Skeletal muscle tissue (tissue), 4 donors: Measurements from ENCODE around the gene CACHD1. TPM values are rescaled to one million over a fixed set of nuclear protein-coding genes. Genes with fewer than 3 reads are reported as not detected.

Source experiments
- H3K27ac ChIP-seq: one replicate; pipeline ENCODE4 v1.7.0; 2013; ENCODE audit warnings: mild to moderate bottlenecking, low read depth, low read length, inconsistent platforms
- H3K27me3 ChIP-seq, 3 donors: one replicate each; pipeline ENCODE4 v1.7.0; 2013; ENCODE audit warnings: low read length in 3 of 3; ENCODE audit not compliant: control insufficient read depth in 3 of 3, insufficient read depth in 3 of 3
- H3K36me3 ChIP-seq, 3 donors: one replicate each; pipeline ENCODE4 v1.7.0; 2013; ENCODE audit warnings: low read length in 3 of 3; ENCODE audit not compliant: control insufficient read depth in 3 of 3, insufficient read depth in 3 of 3
- H3K4me1 ChIP-seq, 3 donors: one replicate each; pipeline ENCODE4 v1.7.0; 2013; ENCODE audit warnings: low read length in 3 of 3, mild to moderate bottlenecking in 3 of 3; ENCODE audit not compliant: control insufficient read depth in 3 of 3, insufficient read depth in 3 of 3
- H3K4me3 ChIP-seq, 3 donors: one replicate each; pipeline ENCODE4 v1.7.0; 2013; ENCODE audit warnings: low read length in 3 of 3
- H3K9ac ChIP-seq, 3 donors: one replicate each; pipeline ENCODE4 v1.7.0; 2013; ENCODE audit warnings: low read length in 3 of 3, mild to moderate bottlenecking in 3 of 3, moderate library complexity in 2 of 3, low read depth in 1 of 3
- H3K9me3 ChIP-seq, 3 donors: one replicate each; pipeline ENCODE4 v1.7.0; 2013; ENCODE audit warnings: low read length in 3 of 3; ENCODE audit not compliant: control insufficient read depth in 3 of 3
- total RNA-seq: library from RNA; depleted of rRNA; stranded (reverse); fragments of >200 nt; gene quantifications from one replicate; pipeline ENCODE4 v1.2.3, GENCODE V29; 2014
- donor health status: Osteomylitis.

CACHD1 gene
- total RNA-seq, 1 donor from 2014 or later = 12.5 TPM

DNA sequence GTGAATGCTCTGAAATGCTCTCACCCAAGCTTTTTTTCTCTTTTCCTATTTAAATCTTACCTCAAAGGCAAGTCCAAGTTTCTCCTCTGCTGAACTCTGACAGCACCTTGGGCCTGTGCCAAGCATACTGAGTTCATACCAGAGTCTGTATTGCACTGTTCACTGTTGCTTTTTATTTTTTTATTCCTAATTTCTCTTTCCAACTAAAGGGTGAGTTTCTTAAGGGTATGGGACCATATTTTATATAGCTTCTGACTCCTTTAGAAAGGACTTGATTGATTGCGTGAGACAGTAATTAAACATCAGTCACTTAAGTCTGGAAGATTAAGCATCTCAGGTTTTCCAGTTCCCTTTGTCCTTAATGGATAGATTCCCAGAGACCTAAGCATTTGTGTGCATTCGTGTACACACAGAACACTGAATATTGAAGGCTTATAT, 69.9 kb downstream of the CACHD1 start:
- peak overlapping the region in 1 of 3 donors; percentile 53 for H3K4me3 ChIP-seq

GRCh38 chr1:64540265-64540791, 70.4 kb downstream of the CACHD1 start:
- Histone ChIP-seq H3K27me3 (no peaks in the 10 kb centered on the region), H3K27ac (peak overlapping the region; percentile 64), H3K36me3 (no peaks in the 10 kb centered on the region), H3K9ac (no peak overlapping the region), H3K4me3 (peak overlapping the region in 1 of 3 donors; percentile 53), H3K4me1 (peaks cover 0 to 9% (median 0%) of the 10 kb centered on the region in 3 donors), H3K9me3 (no peaks in the 10 kb centered on the region)

More for the DNA sequence above, 69.9 kb downstream of the CACHD1 start:
- no peaks in the 10 kb centered on the region for H3K36me3 ChIP-seq
- H3K9me3 ChIP-seq = no peaks in the 10 kb centered on the region
- H3K27ac ChIP-seq = peak overlapping the region; percentile 64
- H3K9ac ChIP-seq = no peak overlapping the region
- H3K27me3 ChIP-seq = no peaks in the 10 kb centered on the region
- peaks cover 0 to 7% (median 0%) of the 10 kb centered on the region in 3 donors for H3K4me1 ChIP-seq

DNA sequence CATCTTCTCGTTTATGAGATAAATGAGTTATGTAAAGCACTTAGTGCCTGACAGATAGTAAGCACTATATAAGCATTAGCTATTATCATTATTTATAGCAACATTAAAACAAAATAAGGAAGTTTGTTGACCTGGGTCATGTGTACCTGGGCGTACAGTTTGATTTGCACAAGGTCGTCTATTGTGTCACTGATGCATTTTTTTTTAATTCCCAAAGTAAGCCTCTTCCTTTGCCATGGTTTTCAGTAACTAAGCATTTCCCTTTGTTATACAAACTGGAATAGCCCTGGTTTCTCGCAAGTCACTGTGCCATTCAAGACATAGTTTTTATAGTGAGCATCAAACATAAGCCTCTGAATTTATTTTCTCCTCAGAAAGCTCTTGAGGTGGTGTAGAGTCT, 72.2 kb downstream of the CACHD1 start:
- peak overlapping the region; percentile 2 for H3K27ac ChIP-seq
- H3K4me3 ChIP-seq = no peak overlapping the region
- no peaks in the 10 kb centered on the region for H3K27me3 ChIP-seq
- H3K9ac ChIP-seq = no peak overlapping the region
- H3K36me3 ChIP-seq = no peaks in the 10 kb centered on the region
- peaks cover 0 to 9% (median 0%) of the 10 kb centered on the region in 3 donors for H3K4me1 ChIP-seq
- no peaks in the 10 kb centered on the region for H3K9me3 ChIP-seq

GRCh38 chr1:64543831-64544230, 73.9 kb downstream of the CACHD1 start:
- H3K4me1 ChIP-seq = peaks cover 0 to 9% (median 0%) of the 10 kb centered on the region in 3 donors
- H3K9me3 ChIP-seq = no peaks in the 10 kb centered on the region
- H3K36me3 ChIP-seq = no peaks in the 10 kb centered on the region
- H3K27ac ChIP-seq = no peak overlapping the region
- no peak overlapping the region for H3K9ac ChIP-seq
- H3K4me3 ChIP-seq = no peak overlapping the region
- H3K27me3 ChIP-seq = no peaks in the 10 kb centered on the region

GRCh38 chr1:64545118-64545843, 75.4 kb downstream of the CACHD1 start:
- H3K4me3 ChIP-seq = no peak overlapping the region
- no peak overlapping the region for H3K27ac ChIP-seq
- no peaks in the 10 kb centered on the region for H3K36me3 ChIP-seq
- no peaks in the 10 kb centered on the region for H3K9me3 ChIP-seq
- H3K9ac ChIP-seq = no peak overlapping the region
- H3K27me3 ChIP-seq = no peaks in the 10 kb centered on the region
- H3K4me1 ChIP-seq = peaks cover 6 to 15% (median 9%) of the 10 kb centered on the region in 3 donors

DNA sequence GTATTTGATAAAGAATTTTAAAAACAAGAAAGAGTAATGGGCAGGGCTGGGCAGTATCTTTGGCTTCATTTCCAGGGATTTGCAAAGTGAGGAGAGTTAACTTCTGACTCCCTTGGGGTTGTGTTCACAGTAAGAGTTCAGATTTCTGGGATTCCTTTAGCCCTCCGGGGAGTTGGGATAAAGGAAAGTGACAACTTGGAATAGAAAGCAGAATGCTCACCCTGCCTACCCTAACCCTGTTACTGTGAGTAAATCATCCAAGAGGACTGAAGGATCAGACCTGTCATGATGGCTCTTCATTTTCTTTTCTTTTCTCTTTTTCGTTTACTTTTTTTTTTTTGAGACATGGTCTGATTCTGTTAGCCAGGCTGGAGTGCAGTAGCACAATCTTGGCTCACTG, 76.1 kb downstream of the CACHD1 start:
- H3K4me3 ChIP-seq = no peak overlapping the region
- H3K9me3 ChIP-seq = no peaks in the 10 kb centered on the region
- H3K4me1 ChIP-seq = peaks cover 6 to 18% (median 9%) of the 10 kb centered on the region in 3 donors
- H3K27ac ChIP-seq = no peak overlapping the region
- no peaks in the 10 kb centered on the region for H3K27me3 ChIP-seq
- no peaks in the 10 kb centered on the region for H3K36me3 ChIP-seq
- no peak overlapping the region for H3K9ac ChIP-seq

- no peak overlapping the region for H3K27ac ChIP-seq
These were observed 79.7 kb downstream of the CACHD1 start for GRCh38 chr1:64549464-64550239.

DNA sequence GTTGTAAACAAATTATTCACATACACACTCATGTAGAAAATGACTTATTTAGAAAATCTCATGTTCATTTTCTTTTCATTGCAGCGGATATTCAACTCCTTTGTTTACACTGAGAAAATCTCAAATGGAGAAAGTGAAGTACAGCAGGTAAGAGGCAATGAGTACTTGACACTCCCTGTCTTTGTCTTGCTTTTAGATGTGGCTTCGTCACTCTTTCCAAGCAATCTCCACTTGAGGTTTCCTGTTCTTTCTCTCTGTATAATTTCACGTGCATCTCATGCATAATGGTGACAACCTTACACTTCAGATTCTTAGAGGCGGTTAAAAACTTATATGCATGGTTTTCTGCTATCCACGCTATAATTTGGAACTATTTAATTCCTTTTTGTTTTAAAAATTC, 80.6 kb downstream of the CACHD1 start:
- Histone ChIP-seq H3K36me3 (peaks cover 0 to 3% (median 0%) of the 10 kb centered on the region in 3 donors), H3K9me3 (no peaks in the 10 kb centered on the region), H3K4me3 (no peak overlapping the region), H3K27me3 (no peaks in the 10 kb centered on the region), H3K27ac (no peak overlapping the region), H3K9ac (no peak overlapping the region), H3K4me1 (peaks cover 6 to 16% (median 9%) of the 10 kb centered on the region in 3 donors)

More at GRCh38 chr1:64549464-64550239, 79.7 kb downstream of the CACHD1 start:
- Histone ChIP-seq H3K36me3 (peaks cover 0 to 3% (median 0%) of the 10 kb centered on the region in 3 donors), H3K4me3 (no peak overlapping the region), H3K9ac (no peak overlapping the region), H3K4me1 (peaks cover 6 to 18% (median 9%) of the 10 kb centered on the region in 3 donors), H3K27me3 (no peaks in the 10 kb centered on the region), H3K9me3 (no peaks in the 10 kb centered on the region)

GRCh38 chr1:64550946-64551605, 81.1 kb downstream of the CACHD1 start:
- Histone ChIP-seq H3K9me3 (no peaks in the 10 kb centered on the region), H3K36me3 (peaks cover 0 to 3% (median 0%) of the 10 kb centered on the region in 3 donors), H3K9ac (no peak overlapping the region), H3K27ac (no peak overlapping the region), H3K27me3 (no peaks in the 10 kb centered on the region), H3K4me1 (peaks cover 6 to 16% (median 9%) of the 10 kb centered on the region in 3 donors), H3K4me3 (no peak overlapping the region)
